Tibial artery (tissue), 4 donors: Measurements from ENCODE around the gene MFSD2A.

Source experiments
- DNase-seq, 2 donors: peaks; one replicate each; pipeline ENCODE4 v3.0.0-alpha.2; 2019
- H3K27ac ChIP-seq, 2 donors: fragments of 200-600 bp; sonication (generic) in 1 of 2; 1 replicate in 1 of 2; 2 replicates in 1 of 2; pipeline ENCODE4 v1.5.1; 2018 to 2019; ENCODE audit warnings: mild to moderate bottlenecking in 1 of 2
- H3K27me3 ChIP-seq, 2 donors: fragments of 200-600 bp; sonication (generic) in 1 of 2; one replicate each; pipeline versions ENCODE4 v1.5.1 to v1.6.0; 2016 to 2019
- H3K36me3 ChIP-seq, 3 donors: fragments of 200-600 bp; sonication (generic) in 2 of 3; one replicate each; pipeline ENCODE4 v1.5.1; 2016 to 2019; ENCODE audit warnings: mild to moderate bottlenecking in 2 of 3
- H3K4me1 ChIP-seq, 4 donors: fragments of 200-600 bp; sonication (generic) in 2 of 4; 1 replicate in 3 of 4; 2 replicates in 1 of 4; pipeline ENCODE4 v1.5.1; 2016 to 2019
- H3K4me3 ChIP-seq, 2 donors: fragments of 200-600 bp; sonication (generic) in 1 of 2; 1 replicate in 1 of 2; 2 replicates in 1 of 2; pipeline ENCODE4 v1.5.1; 2018 to 2019; ENCODE audit warnings: mild to moderate bottlenecking in 2 of 2
- H3K9me3 ChIP-seq, 3 donors: fragments of 200-600 bp; sonication (generic) in 1 of 3; one replicate each; pipeline ENCODE4 v1.5.1; 2016 to 2019
- CTCF ChIP-seq, 2 experiments: fragments of 200-600 bp in 1 of 2; fragments of 450-650 bp in 1 of 2; IDR thresholded peaks; one replicate each; pipeline ENCODE4 v1.5.1; 2017 to 2019; ENCODE audit warnings: antibody characterized with exemption in 2 of 2, mild to moderate bottlenecking in 1 of 2, moderate library complexity in 1 of 2
- intact Hi-C: fragments of 100-400 bp; cut with DNase I; formaldehyde crosslinking; loops from one replicate; pipeline ENCODE4 v1.15.0; 2023; ENCODE audit warnings: low total_unique reads

MFSD2A gene

GRCh38 chr1:39965044-39965443, 10.1 kb downstream of the MFSD2A start:
- peaks cover 0 to 31% (median 0%) of the 10 kb centered on the region in 3 donors for H3K36me3 ChIP-seq
- no peak for DNase-seq
- H3K9me3 ChIP-seq, result no peaks in the 10 kb centered on the region
- intact Hi-C loops, result no loop called here
- H3K4me3 ChIP-seq, result no peak overlapping the region
- peaks cover 0 to 8% (median 0%) of the 10 kb centered on the region in 4 donors for H3K4me1 ChIP-seq
- H3K27me3 ChIP-seq, result peaks cover 0 to 7% of the 10 kb centered on the region in 2 donors
- H3K27ac ChIP-seq, result no peak overlapping the region
- no peak for TF ChIP-seq CTCF (IDR thresholded peaks at IDR 0.05)

- intact Hi-C loops, result loop anchor here (1.0 kb wide), 1 partner anchor 47 kb away; no protein-coding TSS in a partner anchor
- H3K9me3 ChIP-seq, result no peaks in the 10 kb centered on the region
- H3K4me3 ChIP-seq, result no peak overlapping the region
- no peak for TF ChIP-seq CTCF (IDR thresholded peaks at IDR 0.05)
- DNase-seq, result no peak
- H3K27me3 ChIP-seq, result peaks cover 0 to 4% of the 10 kb centered on the region in 2 donors
- H3K36me3 ChIP-seq, result peaks cover 0 to 26% (median 0%) of the 10 kb centered on the region in 3 donors
- H3K27ac ChIP-seq, result no peak overlapping the region
- no peaks in the 10 kb centered on the region for H3K4me1 ChIP-seq
Observed at GRCh38 chr1:39969048-39969447, 14.1 kb downstream of the MFSD2A start.

- Histone ChIP-seq H3K4me1 (no peaks in the 10 kb centered on the region), H3K9me3 (no peaks in the 10 kb centered on the region), H3K27me3 (peaks cover 0 to 4% of the 10 kb centered on the region in 2 donors), H3K27ac (no peak overlapping the region), H3K36me3 (peaks cover 0 to 26% (median 0%) of the 10 kb centered on the region in 3 donors), H3K4me3 (no peak overlapping the region)
- intact Hi-C loops, result loop anchor here (1.0 kb wide), 1 partner anchor 47 kb away; no protein-coding TSS in a partner anchor
- no peak for DNase-seq
- TF ChIP-seq CTCF (IDR thresholded peaks at IDR 0.05), result no peak
Observed at GRCh38 chr1:39969531-39970270, 14.8 kb downstream of the MFSD2A start.

DNA sequence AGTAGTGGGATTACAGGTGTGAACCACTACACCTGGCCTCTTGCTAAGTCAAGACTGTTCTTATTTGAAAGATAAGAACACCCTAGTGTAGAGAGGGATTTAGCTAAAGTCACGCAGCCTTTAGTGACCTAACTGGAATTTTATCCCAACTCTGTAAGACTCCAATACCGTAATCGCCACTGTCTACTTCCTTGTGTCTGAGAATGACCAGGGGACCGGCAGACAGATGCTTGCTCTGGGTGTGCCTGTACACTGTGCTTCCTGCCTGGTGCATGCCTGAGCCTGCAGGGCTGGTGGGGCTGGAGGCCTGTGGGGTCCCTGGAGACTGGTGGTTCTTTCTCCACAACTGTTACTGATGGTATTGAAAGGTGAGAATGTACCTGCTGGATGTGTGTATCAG, 15.3 kb downstream of the MFSD2A start:
- no peaks in the 10 kb centered on the region for H3K9me3 ChIP-seq
- DNase-seq, result no peak
- peaks cover 0 to 26% (median 0%) of the 10 kb centered on the region in 3 donors for H3K36me3 ChIP-seq
- H3K4me1 ChIP-seq, result no peaks in the 10 kb centered on the region
- TF ChIP-seq CTCF (IDR thresholded peaks at IDR 0.05), result no peak
- intact Hi-C loops, result no loop called here
- H3K27me3 ChIP-seq, result peaks cover 0 to 4% of the 10 kb centered on the region in 2 donors
- no peak overlapping the region for H3K27ac ChIP-seq
- no peak overlapping the region for H3K4me3 ChIP-seq

- no peak overlapping the region for H3K27ac ChIP-seq
- no peaks in the 10 kb centered on the region for H3K4me1 ChIP-seq
- no peak for DNase-seq
- H3K4me3 ChIP-seq, result no peak overlapping the region
- H3K36me3 ChIP-seq, result peaks cover 0 to 26% (median 0%) of the 10 kb centered on the region in 3 donors
- TF ChIP-seq CTCF (IDR thresholded peaks at IDR 0.05), result no peak
- H3K9me3 ChIP-seq, result no peaks in the 10 kb centered on the region
- peaks cover 0 to 4% of the 10 kb centered on the region in 2 donors for H3K27me3 ChIP-seq
- intact Hi-C loops, result no loop called here
Observed at GRCh38 chr1:39971138-39971537, 16.2 kb downstream of the MFSD2A start.
